Transverse colon (tissue), 3 donors: ENCODE data around the gene PSORS1C1.

Experiments used
- CTCF ChIP-seq, 5 experiments: fragments of 200-600 bp in 3 of 5; fragments of 450-650 bp in 2 of 5; sonication (generic) in 3 of 5; IDR thresholded peaks; 1 replicate in 2 of 5; 2 replicates in 3 of 5; pipeline ENCODE4 v1.5.1; 2016 to 2017; ENCODE audit warnings: antibody characterized with exemption in 5 of 5, inconsistent platforms in 3 of 5, mild to moderate bottlenecking in 2 of 5, moderate library complexity in 1 of 5
- EP300 ChIP-seq: sonication (generic); formaldehyde crosslinking; IDR thresholded peaks from one replicate; pipeline ENCODE4 v1.6.1; 2017; ENCODE audit warnings: antibody characterized with exemption, low read depth
- POLR2A ChIP-seq: fragments of 450-650 bp; IDR thresholded peaks from one replicate; pipeline ENCODE4 v1.6.1; 2016; ENCODE audit warnings: antibody characterized with exemption, mild to moderate bottlenecking, moderate library complexity

DNA sequence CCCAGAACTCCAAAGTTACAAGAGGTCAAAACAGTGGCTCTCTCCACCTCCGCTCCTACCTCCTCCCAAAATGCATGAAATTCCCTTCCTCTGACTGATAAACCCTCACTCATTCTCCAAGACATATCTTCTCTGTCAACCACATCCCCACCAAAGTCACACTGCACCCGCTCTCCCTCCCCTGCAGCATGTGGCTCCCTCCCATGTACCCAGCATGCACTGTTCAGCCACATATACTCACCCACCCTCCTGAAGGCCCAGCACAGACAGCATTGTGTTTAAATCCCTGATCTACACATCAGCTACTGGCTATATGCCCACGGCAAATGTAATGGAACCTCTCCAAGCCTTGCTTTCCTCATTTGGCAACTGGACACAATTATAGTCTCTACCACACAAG lies 61.4 kb downstream of the PSORS1C1 start:
- TF ChIP-seq POLR2A (no peak), CTCF (IDR thresholded peaks at IDR 0.05) (no peak), EP300 (no peak)
